ENCODE results near the gene MARCKSL1.

DNA sequence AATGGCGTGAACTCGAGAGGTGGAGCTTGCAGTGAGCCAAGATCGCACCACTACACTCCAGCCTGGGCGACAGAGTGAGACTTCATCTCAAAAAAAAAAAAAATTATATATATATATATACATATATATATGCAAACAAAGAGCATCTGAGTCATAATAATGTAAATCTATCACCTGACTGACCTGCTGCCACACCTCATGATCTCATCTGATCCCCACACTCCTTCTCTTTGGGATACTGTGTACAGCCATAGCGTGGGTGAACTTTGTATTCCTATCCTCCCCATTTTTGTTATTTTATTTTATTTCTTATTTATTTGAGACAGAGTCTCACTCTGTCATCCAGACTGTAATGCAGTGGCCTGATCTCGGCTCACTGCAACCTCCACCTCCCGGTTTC, 46.8 kb downstream of the MARCKSL1 start:
- TF ChIP-seq, protein P1, sequence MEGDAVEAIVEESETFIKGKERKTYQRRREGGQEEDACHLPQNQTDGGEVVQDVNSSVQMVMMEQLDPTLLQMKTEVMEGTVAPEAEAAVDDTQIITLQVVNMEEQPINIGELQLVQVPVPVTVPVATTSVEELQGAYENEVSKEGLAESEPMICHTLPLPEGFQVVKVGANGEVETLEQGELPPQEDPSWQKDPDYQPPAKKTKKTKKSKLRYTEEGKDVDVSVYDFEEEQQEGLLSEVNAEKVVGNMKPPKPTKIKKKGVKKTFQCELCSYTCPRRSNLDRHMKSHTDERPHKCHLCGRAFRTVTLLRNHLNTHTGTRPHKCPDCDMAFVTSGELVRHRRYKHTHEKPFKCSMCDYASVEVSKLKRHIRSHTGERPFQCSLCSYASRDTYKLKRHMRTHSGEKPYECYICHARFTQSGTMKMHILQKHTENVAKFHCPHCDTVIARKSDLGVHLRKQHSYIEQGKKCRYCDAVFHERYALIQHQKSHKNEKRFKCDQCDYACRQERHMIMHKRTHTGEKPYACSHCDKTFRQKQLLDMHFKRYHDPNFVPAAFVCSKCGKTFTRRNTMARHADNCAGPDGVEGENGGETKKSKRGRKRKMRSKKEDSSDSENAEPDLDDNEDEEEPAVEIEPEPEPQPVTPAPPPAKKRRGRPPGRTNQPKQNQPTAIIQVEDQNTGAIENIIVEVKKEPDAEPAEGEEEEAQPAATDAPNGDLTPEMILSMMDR (IDR thresholded peaks at IDR 0.05), result no peak
- TF ChIP-seq POLR2A (IDR thresholded peaks at IDR 0.05), result no peak
